Measurements from ENCODE around the gene RFT1. TPM values are rescaled to one million over a fixed set of nuclear protein-coding genes. Genes with fewer than 3 reads are reported as not detected.

Gene RFT1
- total and polyA plus RNA-seq, 2 of the 13 experiments (the other 11 are each of a cell fraction or from before 2014, with no cell fraction given), result 23.2 to 37.0 TPM

DNA sequence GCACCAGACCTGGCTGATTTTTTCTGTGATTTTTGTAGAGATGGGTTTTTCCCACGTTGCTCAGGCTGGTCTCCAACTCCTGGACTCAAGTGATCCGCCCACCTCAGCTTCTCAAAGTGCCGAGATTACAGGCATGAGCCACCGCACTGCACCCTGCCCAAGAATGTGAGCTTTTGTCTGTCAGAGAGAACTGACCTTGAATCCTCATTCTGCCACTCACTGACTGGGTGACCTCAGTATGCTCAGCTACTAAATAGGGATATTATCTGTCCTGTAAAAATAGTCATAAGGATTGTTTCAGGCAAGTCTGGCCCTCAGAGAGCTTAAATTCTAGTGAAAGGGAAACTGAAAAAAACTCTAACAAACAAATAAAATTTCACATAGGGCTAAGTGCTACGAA lies 2.1 kb upstream of the RFT1 start (continued):
- TF ChIP-seq, protein P1, sequence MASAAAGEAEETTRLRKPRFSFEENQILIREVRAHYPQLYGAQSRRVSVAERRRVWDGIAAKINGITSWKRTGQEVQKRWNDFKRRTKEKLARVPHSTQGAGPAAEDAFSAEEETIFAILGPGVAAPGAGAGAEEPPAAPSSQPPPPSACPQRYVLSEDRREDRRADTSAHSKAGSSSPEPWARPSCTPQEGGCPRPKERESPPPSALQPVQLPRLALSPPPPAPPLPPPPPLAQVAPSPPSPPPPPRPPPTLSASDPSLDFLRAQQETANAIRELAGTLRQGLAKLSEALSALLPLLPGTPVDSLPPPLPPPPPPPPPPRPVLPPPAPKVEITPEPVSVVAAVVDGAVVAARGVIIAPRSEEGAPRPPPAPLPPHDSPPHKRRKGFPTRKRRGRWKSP (CRISPR knock-in tag; IDR thresholded peaks at IDR 0.05), result no peak
- peak; percentile 41; the same call in 1 of the 2 replicates for TF ChIP-seq GATAD2A (CRISPR knock-in tag; IDR thresholded peaks at IDR 0.05)
- TF ChIP-seq, protein P2, sequence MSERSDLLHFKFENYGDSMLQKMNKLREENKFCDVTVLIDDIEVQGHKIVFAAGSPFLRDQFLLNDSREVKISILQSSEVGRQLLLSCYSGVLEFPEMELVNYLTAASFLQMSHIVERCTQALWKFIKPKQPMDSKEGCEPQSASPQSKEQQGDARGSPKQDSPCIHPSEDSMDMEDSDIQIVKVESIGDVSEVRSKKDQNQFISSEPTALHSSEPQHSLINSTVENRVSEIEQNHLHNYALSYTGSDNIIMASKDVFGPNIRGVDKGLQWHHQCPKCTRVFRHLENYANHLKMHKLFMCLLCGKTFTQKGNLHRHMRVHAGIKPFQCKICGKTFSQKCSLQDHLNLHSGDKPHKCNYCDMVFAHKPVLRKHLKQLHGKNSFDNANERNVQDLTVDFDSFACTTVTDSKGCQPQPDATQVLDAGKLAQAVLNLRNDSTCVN (CRISPR knock-in tag; IDR thresholded peaks at IDR 0.05; ENCODE audit: borderline replicate concordance), result no peak
- TF ChIP-seq KDM4B (CRISPR knock-in tag; IDR thresholded peaks at IDR 0.05), result no peak
- TF ChIP-seq, protein P3, sequence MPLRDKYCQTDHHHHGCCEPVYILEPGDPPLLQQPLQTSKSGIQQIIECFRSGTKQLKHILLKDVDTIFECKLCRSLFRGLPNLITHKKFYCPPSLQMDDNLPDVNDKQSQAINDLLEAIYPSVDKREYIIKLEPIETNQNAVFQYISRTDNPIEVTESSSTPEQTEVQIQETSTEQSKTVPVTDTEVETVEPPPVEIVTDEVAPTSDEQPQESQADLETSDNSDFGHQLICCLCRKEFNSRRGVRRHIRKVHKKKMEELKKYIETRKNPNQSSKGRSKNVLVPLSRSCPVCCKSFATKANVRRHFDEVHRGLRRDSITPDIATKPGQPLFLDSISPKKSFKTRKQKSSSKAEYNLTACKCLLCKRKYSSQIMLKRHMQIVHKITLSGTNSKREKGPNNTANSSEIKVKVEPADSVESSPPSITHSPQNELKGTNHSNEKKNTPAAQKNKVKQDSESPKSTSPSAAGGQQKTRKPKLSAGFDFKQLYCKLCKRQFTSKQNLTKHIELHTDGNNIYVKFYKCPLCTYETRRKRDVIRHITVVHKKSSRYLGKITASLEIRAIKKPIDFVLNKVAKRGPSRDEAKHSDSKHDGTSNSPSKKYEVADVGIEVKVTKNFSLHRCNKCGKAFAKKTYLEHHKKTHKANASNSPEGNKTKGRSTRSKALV (CRISPR knock-in tag; IDR thresholded peaks at IDR 0.05), result no peak
- TF ChIP-seq PHF21A (CRISPR knock-in tag; IDR thresholded peaks at IDR 0.05), result peak; percentile 51; the same call in 1 of the 2 replicates
- TF ChIP-seq ZNF570 (CRISPR knock-in tag; IDR thresholded peaks at IDR 0.05; ENCODE audit: borderline replicate concordance), result no peak
- no peak for TF ChIP-seq CREB1 (IDR thresholded peaks at IDR 0.05)
- no peak for TF ChIP-seq CREB1 (CRISPR knock-in tag; IDR thresholded peaks at IDR 0.05)
- TF ChIP-seq MYC (CRISPR knock-in tag; IDR thresholded peaks at IDR 0.05; ENCODE audit: borderline replicate concordance), result 0 out of 2 replicates have a peak, but pooled peaks have one; percentile 14
- TF ChIP-seq ZNF724P (CRISPR knock-in tag; IDR thresholded peaks at IDR 0.05; ENCODE audit: borderline replicate concordance), result no peak
- no peak for TF ChIP-seq HNRNPK (IDR thresholded peaks at IDR 0.05; ENCODE audit: low read depth, low read length, poor library complexity, severe bottlenecking)
- no peak for TF ChIP-seq ZFP1 (CRISPR knock-in tag; IDR thresholded peaks at IDR 0.05)
- no peak for TF ChIP-seq SETDB1 (CRISPR knock-in tag; IDR thresholded peaks at IDR 0.05; ENCODE audit: borderline replicate concordance)
- no peak for TF ChIP-seq GABPA (IDR thresholded peaks at IDR 0.05; ENCODE audit: low read depth, low read length)
- TF ChIP-seq GABPA (CRISPR knock-in tag; IDR thresholded peaks at IDR 0.05; ENCODE audit: low read depth), result no peak
- TF ChIP-seq, protein P4, sequence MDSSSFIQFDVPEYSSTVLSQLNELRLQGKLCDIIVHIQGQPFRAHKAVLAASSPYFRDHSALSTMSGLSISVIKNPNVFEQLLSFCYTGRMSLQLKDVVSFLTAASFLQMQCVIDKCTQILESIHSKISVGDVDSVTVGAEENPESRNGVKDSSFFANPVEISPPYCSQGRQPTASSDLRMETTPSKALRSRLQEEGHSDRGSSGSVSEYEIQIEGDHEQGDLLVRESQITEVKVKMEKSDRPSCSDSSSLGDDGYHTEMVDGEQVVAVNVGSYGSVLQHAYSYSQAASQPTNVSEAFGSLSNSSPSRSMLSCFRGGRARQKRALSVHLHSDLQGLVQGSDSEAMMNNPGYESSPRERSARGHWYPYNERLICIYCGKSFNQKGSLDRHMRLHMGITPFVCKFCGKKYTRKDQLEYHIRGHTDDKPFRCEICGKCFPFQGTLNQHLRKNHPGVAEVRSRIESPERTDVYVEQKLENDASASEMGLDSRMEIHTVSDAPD (CRISPR knock-in tag; IDR thresholded peaks at IDR 0.05), result no peak
- TF ChIP-seq, protein P5, sequence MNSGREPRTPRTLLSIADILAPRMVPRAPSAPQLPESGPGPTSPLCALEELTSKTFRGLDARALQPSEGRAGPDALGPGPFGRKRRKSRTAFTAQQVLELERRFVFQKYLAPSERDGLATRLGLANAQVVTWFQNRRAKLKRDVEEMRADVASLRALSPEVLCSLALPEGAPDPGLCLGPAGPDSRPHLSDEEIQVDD (CRISPR knock-in tag; IDR thresholded peaks at IDR 0.05; ENCODE audit: borderline replicate concordance), result no peak
- TF ChIP-seq MXD4 (CRISPR knock-in tag; IDR thresholded peaks at IDR 0.05), result no peak
- peak; percentile 33; the same call in 1 of the 2 replicates for TF ChIP-seq SOX5 (CRISPR knock-in tag; IDR thresholded peaks at IDR 0.05; ENCODE audit: borderline replicate concordance)
- no peak for TF ChIP-seq NKX3-1 (CRISPR knock-in tag; IDR thresholded peaks at IDR 0.05)
- no peak for TF ChIP-seq SMYD3 (CRISPR knock-in tag; IDR thresholded peaks at IDR 0.05)
- TF ChIP-seq ZNF790 (CRISPR knock-in tag; IDR thresholded peaks at IDR 0.05; ENCODE audit: borderline replicate concordance), result no peak
- TF ChIP-seq ZNF180 (CRISPR knock-in tag; IDR thresholded peaks at IDR 0.05; ENCODE audit: borderline replicate concordance, low read depth), result no peak
- TF ChIP-seq KDM1A (CRISPR knock-in tag; IDR thresholded peaks at IDR 0.05), result peak; percentile 95
- TF ChIP-seq HMG20B (CRISPR knock-in tag; conservative IDR thresholded peaks at IDR 0.05), result no peak
- TF ChIP-seq ADNP (CRISPR knock-in tag; IDR thresholded peaks at IDR 0.05), result peak; percentile 47; the same call in 1 of the 2 replicates
